Astrocyte of the cerebellum (primary cell): Measurements from ENCODE around the gene SUN2.

Source experiments
- DNase-seq: peaks from one replicate; pipeline ENCODE4 v3.0.0-alpha.2; 2011; ENCODE audit warnings: low read depth
- H3K4me3 ChIP-seq: 2 replicates; pipeline ENCODE4 v1.5.1; 2011; ENCODE audit warnings: mild to moderate bottlenecking, low read depth, low read length, moderate library complexity
- in situ Hi-C: cut with HindIII; loops from 2 replicates; pipeline ENCODE4 v1.10.0; 2017; ENCODE audit warnings: low sequenced_read_pairs
- TF ChIP-seq, protein P1 (sequence below): IDR thresholded peaks from 2 replicates; pipeline ENCODE4 v1.5.1; 2012; ENCODE audit warnings: low read length, low read depth, moderate library complexity, mild to moderate bottlenecking; ENCODE audit errors: missing control alignments

Gene SUN2

DNA sequence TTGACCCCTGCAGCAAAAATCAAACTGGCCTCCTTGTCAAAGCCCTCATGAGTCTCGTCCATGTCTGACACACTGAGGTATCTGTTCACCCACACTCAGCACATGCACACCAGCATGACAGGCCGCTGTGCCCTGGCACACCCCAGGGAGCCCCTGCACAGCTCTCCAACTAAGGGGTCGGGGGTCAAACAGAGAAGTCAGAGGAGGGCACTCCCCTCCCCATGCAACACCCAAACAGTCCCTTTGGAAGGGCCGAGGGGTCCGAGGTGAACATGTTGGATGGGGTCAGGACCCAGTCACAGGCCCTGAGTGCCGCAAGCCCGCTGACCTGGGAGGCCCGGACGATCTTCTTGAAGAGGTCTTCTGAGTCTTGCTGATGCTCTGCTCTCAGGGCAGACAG, 14.6 kb downstream of the SUN2 start:
- in situ Hi-C loops = no loop called here
- DNase-seq = no peak
- TF ChIP-seq, protein P1, sequence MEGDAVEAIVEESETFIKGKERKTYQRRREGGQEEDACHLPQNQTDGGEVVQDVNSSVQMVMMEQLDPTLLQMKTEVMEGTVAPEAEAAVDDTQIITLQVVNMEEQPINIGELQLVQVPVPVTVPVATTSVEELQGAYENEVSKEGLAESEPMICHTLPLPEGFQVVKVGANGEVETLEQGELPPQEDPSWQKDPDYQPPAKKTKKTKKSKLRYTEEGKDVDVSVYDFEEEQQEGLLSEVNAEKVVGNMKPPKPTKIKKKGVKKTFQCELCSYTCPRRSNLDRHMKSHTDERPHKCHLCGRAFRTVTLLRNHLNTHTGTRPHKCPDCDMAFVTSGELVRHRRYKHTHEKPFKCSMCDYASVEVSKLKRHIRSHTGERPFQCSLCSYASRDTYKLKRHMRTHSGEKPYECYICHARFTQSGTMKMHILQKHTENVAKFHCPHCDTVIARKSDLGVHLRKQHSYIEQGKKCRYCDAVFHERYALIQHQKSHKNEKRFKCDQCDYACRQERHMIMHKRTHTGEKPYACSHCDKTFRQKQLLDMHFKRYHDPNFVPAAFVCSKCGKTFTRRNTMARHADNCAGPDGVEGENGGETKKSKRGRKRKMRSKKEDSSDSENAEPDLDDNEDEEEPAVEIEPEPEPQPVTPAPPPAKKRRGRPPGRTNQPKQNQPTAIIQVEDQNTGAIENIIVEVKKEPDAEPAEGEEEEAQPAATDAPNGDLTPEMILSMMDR = no peak
- H3K4me3 ChIP-seq = no peak overlapping the region

DNA sequence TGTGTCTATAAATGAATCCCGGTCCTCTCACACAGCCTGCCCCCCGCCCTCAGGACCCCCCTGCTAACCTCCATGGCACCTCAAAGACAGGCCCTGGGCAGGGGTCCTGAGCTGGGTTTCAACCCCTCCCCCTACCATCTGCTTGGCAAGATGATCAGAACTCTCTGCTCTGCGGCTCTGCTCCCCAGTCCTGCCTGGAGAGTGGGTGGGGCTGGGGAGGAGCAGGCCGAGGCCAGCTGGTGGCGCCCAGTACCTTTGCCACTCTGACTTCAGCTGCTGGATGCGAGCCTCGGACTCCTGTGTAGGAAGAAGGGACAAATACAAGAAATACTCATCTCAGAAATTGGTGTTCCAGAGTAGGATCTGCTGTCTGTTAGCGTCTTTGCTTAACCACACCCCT, 15.0 kb downstream of the SUN2 start:
- H3K4me3 ChIP-seq = no peak overlapping the region
- in situ Hi-C loops = no loop called here
- TF ChIP-seq, protein P1 = no peak
- no peak for DNase-seq

DNA sequence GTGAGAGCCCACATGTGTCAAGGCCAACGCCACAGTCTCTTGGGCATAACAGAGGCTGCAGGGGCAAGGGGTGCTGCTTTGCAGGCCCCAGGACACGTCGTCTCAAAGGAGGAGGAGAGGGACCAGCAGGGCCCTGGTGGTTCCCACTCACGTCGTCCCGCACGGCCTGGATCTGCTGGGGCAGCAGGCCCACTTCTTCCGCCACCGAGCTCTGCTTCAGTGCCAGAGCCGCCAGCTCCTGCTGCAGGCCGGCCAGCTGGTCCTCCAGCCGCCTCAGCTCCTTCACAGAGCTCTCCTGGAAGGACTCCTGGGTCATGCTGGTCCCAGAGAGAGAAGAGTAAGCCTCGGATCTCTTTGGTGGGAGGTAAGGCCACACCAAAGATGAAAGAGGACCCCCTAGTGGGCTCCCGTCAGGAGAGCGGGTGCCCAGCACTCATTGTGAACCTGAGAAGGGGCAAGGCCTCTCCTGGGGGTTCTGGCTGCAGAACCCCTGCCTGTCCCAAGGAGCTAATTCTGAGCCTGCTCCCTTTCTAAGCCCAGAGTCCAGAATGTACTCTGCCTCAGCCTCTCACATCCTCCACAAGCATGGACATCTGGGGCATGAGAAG, 15.6 kb downstream of the SUN2 start:
- TF ChIP-seq, protein P1 = no peak
- H3K4me3 ChIP-seq = no peak overlapping the region
- in situ Hi-C loops = no loop called here
- DNase-seq = no peak

DNA sequence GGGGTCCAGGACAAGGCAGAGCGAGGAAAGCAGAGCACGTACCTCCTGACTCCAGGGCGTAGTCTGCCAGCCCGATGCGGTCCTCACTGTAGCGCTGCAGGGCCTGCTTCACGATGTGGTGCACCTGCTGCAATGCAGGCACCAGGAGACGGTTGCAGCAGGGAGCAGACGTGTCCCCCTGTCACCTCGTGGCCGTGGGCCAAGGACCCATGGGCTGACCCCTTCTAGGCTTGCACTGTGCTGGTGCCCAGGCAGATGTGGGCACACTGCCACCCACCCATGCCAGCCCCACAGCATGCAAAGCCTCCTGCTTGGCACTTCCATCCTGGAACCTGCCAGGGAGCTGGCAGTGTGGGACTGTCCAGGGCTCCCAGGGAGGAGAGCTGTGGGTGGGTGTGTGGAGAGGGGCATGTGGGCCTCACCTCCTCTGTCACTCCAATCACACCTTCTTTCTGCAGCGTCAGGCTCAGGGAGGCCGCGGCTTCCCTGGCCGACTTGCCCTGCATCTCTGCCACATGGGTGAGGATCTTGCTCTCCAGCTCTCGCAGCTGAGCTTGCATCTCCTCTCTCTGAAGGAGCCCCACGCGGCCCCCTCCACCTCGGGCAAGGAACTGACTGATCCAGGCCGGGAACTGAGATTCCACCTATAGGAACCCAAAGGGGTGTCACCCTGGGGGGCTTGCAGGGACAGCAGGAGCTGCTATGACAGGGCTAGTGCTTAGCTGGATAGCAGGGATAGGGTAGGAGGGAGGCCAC, 16.3 kb downstream of the SUN2 start:
- TF ChIP-seq, protein P1 = no peak
- no peak for DNase-seq
- in situ Hi-C loops = no loop called here
- no peak overlapping the region for H3K4me3 ChIP-seq

- TF ChIP-seq, protein P1 = no peak
- in situ Hi-C loops = no loop called here
- no peak for DNase-seq
- H3K4me3 ChIP-seq = no peak overlapping the region
Observed at GRCh38 chr22:38738475-38739070, 17.2 kb downstream of the SUN2 start.

DNA sequence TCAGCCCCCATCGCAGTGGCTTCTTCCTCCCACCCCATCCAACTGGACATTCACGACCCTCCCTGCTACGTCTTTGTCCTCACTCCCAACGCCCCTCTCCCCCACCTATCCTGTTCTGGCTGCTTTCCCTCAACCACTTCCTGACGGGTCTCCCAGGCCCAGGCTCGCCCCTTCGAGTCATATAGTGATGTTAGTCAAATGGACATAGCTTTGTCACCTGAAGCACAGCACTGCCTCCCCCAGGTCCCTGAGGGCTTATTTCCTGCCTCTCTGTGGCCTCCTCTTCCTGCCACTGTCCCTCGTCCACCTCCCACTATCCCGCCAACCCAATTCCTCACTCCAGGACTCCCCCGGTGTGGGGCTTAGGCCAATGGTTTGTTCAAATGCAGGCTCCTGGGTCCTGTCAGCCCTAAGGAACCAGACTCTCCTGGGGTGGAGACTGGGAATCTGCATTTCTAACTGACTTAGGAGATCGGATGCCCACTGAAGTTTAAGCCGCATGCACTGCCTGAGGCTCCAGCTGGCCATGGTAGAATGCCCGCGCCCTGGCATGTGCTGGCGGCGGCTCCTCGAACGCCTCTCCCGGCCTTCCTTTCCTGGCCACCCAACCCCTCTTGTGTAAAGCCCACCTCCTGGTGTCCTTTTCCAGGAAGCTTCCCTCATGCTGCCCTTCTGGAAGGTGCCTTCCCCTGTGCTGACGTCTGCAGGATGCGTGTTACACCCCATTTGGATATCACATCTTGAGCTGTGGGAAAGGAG, 18.3 kb downstream of the SUN2 start:
- DNase-seq = no peak
- in situ Hi-C loops = no loop called here
- no peak overlapping the region for H3K4me3 ChIP-seq
- TF ChIP-seq, protein P1 = no peak
